ENCODE measurements around the gene BMP6. TPM values are rescaled to one million over a fixed set of nuclear protein-coding genes. Genes with fewer than 3 reads are reported as not detected.

BMP6 gene
- total and polyA plus RNA-seq, 8 donors, result 2.3 to 18.7 (median 3.7) TPM

- DNase-seq (peak in 2 of 4 donors; percentile 56 to 72), ATAC-seq (peak; percentile 41)
- Histone ChIP-seq H3K27ac (no peak overlapping the region), H3K27me3 (no peaks in the 10 kb centered on the region), H3K4me3 (no peak overlapping the region), H3K36me3 (no peaks in the 10 kb centered on the region), H3K9me3 (no peaks in the 10 kb centered on the region), H3K4me1 (peaks cover 5 to 8% of the 10 kb centered on the region in 2 donors)
- TF ChIP-seq CTCF (IDR thresholded peaks at IDR 0.05), result no peak
- intact Hi-C loops (cut with DNase I), result no loop called here
Measured at GRCh38 chr6:7786214-7786661, 60.3 kb downstream of the BMP6 start.

- H3K9me3 ChIP-seq, result no peaks in the 10 kb centered on the region
- DNase-seq, result peak in 2 of 4 donors; percentile 79 to 83
- no peak for TF ChIP-seq CTCF (IDR thresholded peaks at IDR 0.05)
- ATAC-seq, result peak; percentile 63
- H3K27ac ChIP-seq, result no peak overlapping the region
- H3K36me3 ChIP-seq, result no peaks in the 10 kb centered on the region
- H3K4me3 ChIP-seq, result no peak overlapping the region
- peaks cover 5 to 8% of the 10 kb centered on the region in 2 donors for H3K4me1 ChIP-seq
- H3K27me3 ChIP-seq, result no peaks in the 10 kb centered on the region
- intact Hi-C loops (cut with DNase I), result no loop called here
Measured at GRCh38 chr6:7787137-7787608, 61.3 kb downstream of the BMP6 start.

- no peak overlapping the region for H3K4me3 ChIP-seq
- no peak for TF ChIP-seq CTCF (IDR thresholded peaks at IDR 0.05)
- ATAC-seq (no peak), DNase-seq (no peak)
- intact Hi-C loops (cut with DNase I), result no loop called here
- no peak overlapping the region for H3K27ac ChIP-seq
- no peaks in the 10 kb centered on the region for H3K27me3 ChIP-seq
- H3K36me3 ChIP-seq, result no peaks in the 10 kb centered on the region
- no peaks in the 10 kb centered on the region for H3K9me3 ChIP-seq
- H3K4me1 ChIP-seq, result peaks cover 5 to 8% of the 10 kb centered on the region in 2 donors
Measured at GRCh38 chr6:7787731-7788130, 61.8 kb downstream of the BMP6 start.

- DNase-seq, result no peak
- Histone ChIP-seq H3K9me3 (no peaks in the 10 kb centered on the region), H3K27me3 (no peaks in the 10 kb centered on the region), H3K36me3 (no peaks in the 10 kb centered on the region), H3K27ac (no peak overlapping the region), H3K4me1 (no peaks in the 10 kb centered on the region), H3K4me3 (no peak overlapping the region)
- intact Hi-C loops (cut with DNase I), result no loop called here
- TF ChIP-seq CTCF (IDR thresholded peaks at IDR 0.05), result no peak
- no peak for ATAC-seq
Measured at GRCh38 chr6:7794509-7794908, 68.6 kb downstream of the BMP6 start.

- Histone ChIP-seq H3K27ac (no peak overlapping the region), H3K9me3 (no peaks in the 10 kb centered on the region), H3K27me3 (no peaks in the 10 kb centered on the region), H3K4me3 (no peak overlapping the region), H3K36me3 (no peaks in the 10 kb centered on the region), H3K4me1 (no peaks in the 10 kb centered on the region)
- ATAC-seq (no peak), DNase-seq (no peak)
- no peak for TF ChIP-seq CTCF (IDR thresholded peaks at IDR 0.05)
- intact Hi-C loops (cut with DNase I), result no loop called here
Measured at GRCh38 chr6:7797386-7797785, 71.5 kb downstream of the BMP6 start.

Data from left lung (tissue), 10 donors.